Endothelial cell of umbilical vein (primary cell): ENCODE measurements around the gene FBXO9. TPM values are rescaled to one million over a fixed set of nuclear protein-coding genes. Genes with fewer than 3 reads are reported as not detected.

Experiments used
- BruUV-seq: library from RNA; stranded (reverse); fragments of 400-500 nt; replicated peaks from 2 replicates; lab custom pipeline; 2021; lab: Mats Ljungman, UMichigan
- CTCF ChIA-PET: fragments of 300-600, 350-600 bp; sonication (Branson Sonifier 250); formaldehyde crosslinking; loops from one replicate; lab custom pipeline; 2021; ENCODE audit warnings: antibody characterized with exemption, inconsistent platforms; lab: Charles Lee
- POLR2A ChIA-PET: fragments of 300-600, 350-600 bp; sonication (Branson Sonifier 250); formaldehyde crosslinking; loops from one replicate; lab custom pipeline; 2021; ENCODE audit warnings: antibody characterized with exemption, inconsistent platforms; lab: Charles Lee
- DNase-seq: peaks from one replicate; pipeline ENCODE4 v3.0.0-alpha.2; 2011; ENCODE audit warnings: low read depth, low spot score
- FAIRE-seq: peaks from 2 replicates; lab custom pipeline; 2011; peaks lifted over from hg19 to GRCh38; lab: Jason Lieb, UNC
- H2AFZ ChIP-seq: 2 replicates; pipeline ENCODE4 v1.6.0; 2012; ENCODE audit warnings: low read depth, low read length, control low read depth, inconsistent platforms
- H3K27ac ChIP-seq: 2 replicates; pipeline ENCODE4 v1.5.1; 2011; ENCODE audit warnings: low read depth, mild to moderate bottlenecking, control low read depth, low read length, moderate library complexity; ENCODE audit not compliant: insufficient read depth
- H3K27me3 ChIP-seq, 2 experiments: 2 replicates each; pipeline versions ENCODE4 v1.6.0 to v1.6.1; 2011; ENCODE audit warnings: low read length in 2 of 2, mixed read lengths in 1 of 2; ENCODE audit not compliant: control insufficient read depth in 2 of 2, insufficient read depth in 2 of 2
- H3K36me3 ChIP-seq, 2 experiments: 2 replicates in 1 of 2; 3 replicates in 1 of 2; pipeline ENCODE4 v1.5.1; 2011; ENCODE audit warnings: low read length in 2 of 2, mild to moderate bottlenecking in 1 of 2, moderate library complexity in 1 of 2; ENCODE audit not compliant: control insufficient read depth in 2 of 2, insufficient read depth in 2 of 2; ENCODE audit errors: extremely low read depth in 1 of 2
- H3K4me1 ChIP-seq: 3 replicates; pipeline ENCODE4 v1.5.1; 2011; ENCODE audit warnings: mild to moderate bottlenecking, low read length; ENCODE audit not compliant: control insufficient read depth, insufficient read depth; ENCODE audit errors: extremely low read depth
- H3K4me2 ChIP-seq: 2 replicates; pipeline ENCODE4 v1.6.1; 2011; ENCODE audit warnings: low read length, control low read depth, mixed read lengths; ENCODE audit not compliant: insufficient read depth
- H3K4me3 ChIP-seq, 3 experiments: fragments of 200-600 bp in 1 of 3; sonication (generic), shearing (Covaris generic) in 1 of 3; replicated peaks in 1 of 3; 2 replicates each; pipeline ENCODE4 v1.5.1; 2011 to 2016; ENCODE audit warnings: control low read depth in 3 of 3, low read length in 3 of 3, mild to moderate bottlenecking in 2 of 3, inconsistent platforms in 1 of 3, low read depth in 1 of 3, moderate library complexity in 1 of 3; ENCODE audit not compliant: insufficient read depth in 1 of 3
- H3K79me2 ChIP-seq: 2 replicates; pipeline ENCODE4 v1.6.0; 2012; ENCODE audit warnings: low read length, inconsistent platforms; ENCODE audit not compliant: control insufficient read depth, insufficient read depth
- H3K9ac ChIP-seq: replicated peaks from 2 replicates; pipeline ENCODE3; 2011; ENCODE audit warnings: low read length, control low read depth; ENCODE audit not compliant: insufficient read depth; ENCODE audit errors: extremely low read depth
- H3K9me1 ChIP-seq: replicated peaks from 3 replicates; pipeline ENCODE4 v1.6.0; 2011; ENCODE audit warnings: mild to moderate bottlenecking, low read length; ENCODE audit not compliant: control insufficient read depth, insufficient read depth; ENCODE audit errors: extremely low read depth
- H3K9me3 ChIP-seq: replicated peaks from 2 replicates; pipeline ENCODE4 v1.5.1; 2012; ENCODE audit warnings: low read length, inconsistent platforms; ENCODE audit not compliant: control insufficient read depth, insufficient read depth
- H4K20me1 ChIP-seq: replicated peaks from 2 replicates; pipeline ENCODE3; 2011; ENCODE audit warnings: mild to moderate bottlenecking, low read length; ENCODE audit not compliant: control insufficient read depth, insufficient read depth; ENCODE audit errors: extremely low read depth
- CTCF ChIP-seq, 2 donors: IDR thresholded peaks; 1 replicate in 1 of 2; 2 replicates in 1 of 2; pipeline ENCODE4 v1.5.1; 2011; ENCODE audit warnings: low read length in 2 of 2, mild to moderate bottlenecking in 2 of 2, moderate library complexity in 2 of 2, control low read depth in 1 of 2, inconsistent platforms in 1 of 2, low read depth in 1 of 2; ENCODE audit not compliant: insufficient read depth in 1 of 2; ENCODE audit errors: extremely low read depth in 1 of 2
- EZH2 ChIP-seq: IDR thresholded peaks from 2 replicates; pipeline ENCODE4 v1.6.1; 2012; ENCODE audit warnings: borderline replicate concordance, low read depth, mild to moderate bottlenecking, moderate library complexity, low read length, inconsistent platforms; ENCODE audit not compliant: severe bottlenecking
- FOS ChIP-seq: IDR thresholded peaks from 2 replicates; pipeline ENCODE4 v1.6.1; 2011; ENCODE audit warnings: mild to moderate bottlenecking, low read length, moderate library complexity, borderline replicate concordance; ENCODE audit not compliant: insufficient read depth
- GATA2 ChIP-seq: IDR thresholded peaks from 2 replicates; pipeline ENCODE4 v1.7.0; 2011; ENCODE audit warnings: low read depth, mild to moderate bottlenecking, moderate library complexity, mixed read lengths, low read length; ENCODE audit not compliant: insufficient read length, insufficient read depth
- JUN ChIP-seq: IDR thresholded peaks from 2 replicates; pipeline ENCODE4 v1.6.1; 2011; ENCODE audit warnings: borderline replicate concordance, low read depth; ENCODE audit not compliant: insufficient read length, insufficient read depth
- MAX ChIP-seq: IDR thresholded peaks from 2 replicates; pipeline ENCODE4 v1.6.1; 2011; ENCODE audit not compliant: insufficient read depth, insufficient read length
- MYC ChIP-seq: IDR thresholded peaks from one replicate; pipeline ENCODE4 v1.6.1; 2011; ENCODE audit warnings: mild to moderate bottlenecking, low read depth, low read length
- POLR2A ChIP-seq: IDR thresholded peaks from 2 replicates; pipeline ENCODE4 v1.6.1; 2012; ENCODE audit warnings: low read depth, mild to moderate bottlenecking, control low read depth, low read length
- POLR2AphosphoS5 ChIP-seq: IDR thresholded peaks from 2 replicates; pipeline ENCODE4 v1.6.1; 2012; ENCODE audit warnings: low read depth, mild to moderate bottlenecking, control low read depth, low read length, moderate library complexity; ENCODE audit not compliant: insufficient read depth
- dilution Hi-C: fragments of 300-500 bp; cut with MboI; formaldehyde crosslinking; loops from one replicate; pipeline ENCODE4 v1.15.0; 2019; ENCODE audit warnings: low sequenced_read_pairs; ENCODE audit not compliant: extremely low pct_ligation_motif_present
- intact Hi-C: fragments of 100-400 bp; cut with micrococcal nuclease; formaldehyde crosslinking; loops from one replicate; pipeline ENCODE4 v1.10.0; 2022
- polyA plus RNA-seq, 4 experiments: library from polyadenylated mRNA; depleted of rRNA in 3 of 4; stranded (reverse) in 3 of 4; unstranded in 1 of 4; fragments of >200 nt; gene quantifications; 2 replicates each; pipeline versions ENCODE4 v1.2.1 to v1.2.3, GENCODE V29; 2011 to 2012; ENCODE audit warnings: missing spikeins in 1 of 4
- total RNA-seq: library from RNA; stranded (reverse); gene quantifications from 2 replicates; pipeline ENCODE4 v1.2.3, GENCODE V29; 2021

FBXO9 gene
- total and polyA plus RNA-seq, 2 donors (not counting 3 experiments of a cell fraction or from before 2014, with no cell fraction given), result 48.1 to 58.9 TPM

GRCh38 chr6:53064726-53065265 lies 408 bp upstream of the FBXO9 start:
- peaks cover 15% of the 10 kb centered on the region for H3K4me1 ChIP-seq
- no peaks in the 10 kb centered on the region for H4K20me1 ChIP-seq
- H3K4me3 ChIP-seq, result peak overlapping the region; percentile 83 to 87 (median 87)
- H3K36me3 ChIP-seq, result no peaks in the 10 kb centered on the region
- DNase-seq, result peak; percentile 98
- peak overlapping the region; percentile 63 for H3K4me2 ChIP-seq
- intact Hi-C loops, result loop anchor here (1.0 kb wide), 2 partner anchors 182 to 225 kb away; no protein-coding TSS in a partner anchor
- dilution Hi-C loops, result no loop called here
- H3K27me3 ChIP-seq, result no peaks in the 10 kb centered on the region
- FAIRE-seq, result peak; percentile 99
- peaks cover 20% of the 10 kb centered on the region for H3K79me2 ChIP-seq
- H3K9me1 ChIP-seq, result no peaks in the 10 kb centered on the region
- TF ChIP-seq MYC (no peak), GATA2 (no peak), POLR2A (peak; percentile 59)
- BruUV-seq, result no TSS peak
- peak overlapping the region; percentile 53 for H3K27ac ChIP-seq
- CTCF ChIA-PET, result interaction anchor here (1.2 to 5.3 kb wide), 2 partner anchors 21 to 70 kb away, joined by 4 to 49 read pairs; partner anchors contain the start of gene GSTA4
- H3K9ac ChIP-seq, result peak overlapping the region; percentile 70
- H2AFZ ChIP-seq, result peak overlapping the region; percentile 93
- POLR2A ChIA-PET, result interaction anchor here (1.3 kb wide), 1 partner anchor 71 kb away, joined by 4 read pairs; no protein-coding TSS in a partner anchor
- H3K9me3 ChIP-seq, result no peaks in the 10 kb centered on the region

GRCh38 chr6:53066077-53066417 lies 843 bp downstream of the FBXO9 start:
- Histone ChIP-seq H3K9ac (peak overlapping the region; percentile 70), H3K4me2 (peak overlapping the region; percentile 50), H3K4me3 (peak overlapping the region; percentile 83 to 87 (median 87)), H3K4me1 (peaks cover 4% of the 10 kb centered on the region), H3K9me3 (no peaks in the 10 kb centered on the region), H3K27ac (no peak overlapping the region), H3K27me3 (no peaks in the 10 kb centered on the region), H2AFZ (peak overlapping the region; percentile 93), H3K36me3 (peaks cover 0 to 2% of the 10 kb centered on the region in 2 experiments), H3K9me1 (no peaks in the 10 kb centered on the region), H4K20me1 (no peaks in the 10 kb centered on the region), H3K79me2 (peaks cover 18% of the 10 kb centered on the region)
- no TSS peak for BruUV-seq
- ChIA-PET POLR2A (interaction anchor here (0.8 to 1.3 kb wide), 2 partner anchors 72 to 237 kb away, joined by 4 to 5 read pairs; no protein-coding TSS in a partner anchor), CTCF (interaction anchor here (1.2 to 5.3 kb wide), 5 partner anchors 15 to 419 kb away, joined by 4 to 49 read pairs (median 6); partner anchors contain the start of gene GSTA4)
- intact Hi-C loops, result no loop called here
- DNase-seq, result peak; percentile 61
- FAIRE-seq, result peak; percentile 60
- TF ChIP-seq JUN, result no peak
- TF ChIP-seq MYC, result no peak
- no peak for TF ChIP-seq POLR2AphosphoS5
- TF ChIP-seq POLR2A, result no peak
- TF ChIP-seq MAX, result no peak
- TF ChIP-seq GATA2, result no peak
- TF ChIP-seq CTCF (IDR thresholded peaks at IDR 0.05; ENCODE audit: extremely low read depth in 1 of 2, insufficient read depth in 1 of 2, low read depth in 1 of 2, low read length in 2 of 2), result no peak
- no peak for TF ChIP-seq FOS
- no peak for TF ChIP-seq EZH2
- dilution Hi-C loops, result no loop called here
